ENCODE results near the gene SMYD2.

The SMYD2 gene

GRCh38 chr1:214361636-214362035 lies 80.7 kb downstream of the SMYD2 start:
- no peak for DNase-seq (ENCODE audit: low spot score)

- no peak for DNase-seq (ENCODE audit: low spot score)
Observed at GRCh38 chr1:214362188-214362882, 81.4 kb downstream of the SMYD2 start.

DNA sequence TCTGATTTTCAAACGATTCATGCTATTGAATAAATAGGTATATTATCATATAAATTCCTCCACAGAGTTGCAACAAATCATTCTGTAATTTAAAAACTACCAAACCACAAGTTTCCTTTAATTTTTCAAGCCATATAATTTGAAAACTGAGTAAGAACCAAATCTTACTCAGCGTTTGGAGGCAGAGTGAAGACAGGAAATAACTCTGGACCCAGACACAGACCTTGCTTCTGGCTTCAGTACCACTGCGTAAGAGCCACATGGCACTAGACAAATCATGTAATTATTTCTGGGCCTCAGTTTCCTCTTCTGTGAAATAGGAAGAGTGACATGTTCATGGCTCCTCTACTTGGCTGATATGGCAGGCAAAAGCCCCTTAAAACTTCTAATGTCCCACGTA lies 82.4 kb downstream of the SMYD2 start:
- DNase-seq (ENCODE audit: low spot score), result no peak

DNA sequence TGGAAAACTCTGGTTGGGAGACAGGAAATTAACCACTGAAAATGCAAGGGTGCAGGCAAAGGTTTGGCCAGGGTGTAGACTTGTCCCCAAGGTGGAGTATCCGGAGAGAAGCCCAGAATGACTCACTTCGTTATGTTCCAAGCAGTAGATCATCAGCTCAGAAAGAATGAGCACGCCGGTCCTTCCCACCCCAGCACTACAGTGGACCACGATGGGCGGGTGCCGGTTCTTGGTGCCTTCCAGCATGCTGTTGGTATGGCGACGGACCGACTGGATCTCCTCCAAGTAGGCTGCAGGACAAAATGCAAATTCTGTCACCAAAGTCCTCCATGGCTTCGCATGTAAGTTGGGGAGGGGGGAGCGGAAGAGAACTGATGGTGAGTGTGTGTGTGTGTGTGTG lies 83.4 kb downstream of the SMYD2 start:
- no peak for DNase-seq (ENCODE audit: low spot score)

GRCh38 chr1:214364786-214365295 lies 83.9 kb downstream of the SMYD2 start:
- DNase-seq (ENCODE audit: low spot score), result no peak

DNA sequence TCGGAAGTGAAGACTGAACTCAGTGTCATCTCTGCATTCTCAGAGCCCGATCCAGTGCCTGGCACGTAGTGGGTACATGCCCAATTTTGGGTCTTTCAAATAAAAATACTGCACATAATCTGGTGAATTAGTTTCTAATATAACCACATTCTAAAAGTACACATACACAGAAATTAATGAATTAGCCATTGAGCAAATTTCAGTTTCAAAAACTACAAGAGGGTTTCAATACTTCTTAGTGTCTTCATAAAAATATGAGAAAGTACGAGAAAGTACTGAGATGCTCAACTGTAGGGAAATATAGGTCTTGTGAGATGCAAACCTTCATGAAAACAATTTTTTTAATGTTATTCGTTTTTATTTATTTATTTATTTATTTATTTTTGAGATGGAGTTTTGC lies 86.9 kb downstream of the SMYD2 start:
- DNase-seq (ENCODE audit: low spot score), result no peak

DNA sequence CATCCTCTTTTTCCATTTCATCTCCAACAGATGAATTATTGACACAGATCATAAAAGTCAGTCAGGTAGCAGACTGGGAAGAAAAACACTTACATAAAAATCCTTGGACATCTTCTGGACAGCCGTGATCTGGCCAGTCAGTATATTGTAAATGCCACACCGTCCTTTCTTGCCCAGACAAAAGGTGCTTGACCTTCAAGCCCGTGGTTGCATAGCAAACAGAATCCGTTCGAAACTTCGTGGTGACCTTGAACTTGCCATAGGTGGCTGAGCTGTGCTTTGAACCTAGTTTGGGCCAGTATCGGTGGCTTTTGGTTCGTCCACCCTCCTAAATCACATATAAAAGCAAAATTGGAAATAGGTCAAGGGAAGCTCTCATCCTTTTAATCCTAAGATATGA lies 88.4 kb downstream of the SMYD2 start:
- no peak for DNase-seq (ENCODE audit: low spot score)

DNA sequence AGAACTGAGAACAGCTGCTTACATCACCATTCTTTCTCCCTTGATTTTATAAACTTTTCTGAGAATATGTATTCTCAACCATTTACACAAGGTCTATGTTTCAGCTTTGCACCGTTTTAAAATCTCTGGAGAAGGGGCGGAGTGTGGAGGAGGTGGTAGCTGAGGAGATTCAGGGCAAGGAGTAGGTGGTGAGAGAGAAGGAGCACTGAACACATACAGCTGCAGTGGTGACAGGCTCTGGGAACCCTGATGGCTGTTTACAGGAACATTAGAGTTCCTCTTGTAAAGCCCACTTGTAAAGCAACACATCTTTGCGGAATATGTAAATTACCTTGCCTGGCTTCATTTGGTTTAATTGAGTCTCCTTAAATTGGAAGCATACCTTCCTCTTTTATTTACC lies 89.7 kb downstream of the SMYD2 start:
- no peak for DNase-seq (ENCODE audit: low spot score)

- DNase-seq (ENCODE audit: low spot score), result no peak
Observed at GRCh38 chr1:214372092-214372491, 91.1 kb downstream of the SMYD2 start.

GRCh38 chr1:214377485-214377884 lies 96.5 kb downstream of the SMYD2 start:
- no peak for DNase-seq (ENCODE audit: low spot score)

DNA sequence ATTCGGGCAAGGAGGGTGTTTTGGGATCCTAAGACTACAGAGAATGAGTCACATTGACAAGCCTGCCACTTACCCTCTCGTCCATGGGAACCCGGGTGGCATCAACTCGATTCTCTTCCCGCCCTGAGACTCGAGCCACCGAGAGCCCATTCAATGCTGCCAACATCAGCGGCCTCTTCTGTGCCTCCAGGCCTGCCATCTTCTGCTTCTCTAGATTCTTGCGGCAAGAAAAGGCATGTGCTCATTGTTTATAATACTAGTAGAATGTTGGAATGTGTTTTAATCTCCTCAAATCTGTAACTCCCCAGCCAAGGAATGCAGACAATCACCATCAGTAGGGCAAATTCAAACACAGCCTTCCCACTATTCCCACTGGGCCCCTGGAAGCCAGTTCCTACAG lies 96.9 kb downstream of the SMYD2 start:
- no peak for DNase-seq (ENCODE audit: low spot score)

GRCh38 chr1:214378492-214378891 lies 97.5 kb downstream of the SMYD2 start:
- no peak for DNase-seq (ENCODE audit: low spot score)

- no peak for DNase-seq (ENCODE audit: low spot score)
Observed at GRCh38 chr1:214379236-214379970, 98.4 kb downstream of the SMYD2 start.

DNA sequence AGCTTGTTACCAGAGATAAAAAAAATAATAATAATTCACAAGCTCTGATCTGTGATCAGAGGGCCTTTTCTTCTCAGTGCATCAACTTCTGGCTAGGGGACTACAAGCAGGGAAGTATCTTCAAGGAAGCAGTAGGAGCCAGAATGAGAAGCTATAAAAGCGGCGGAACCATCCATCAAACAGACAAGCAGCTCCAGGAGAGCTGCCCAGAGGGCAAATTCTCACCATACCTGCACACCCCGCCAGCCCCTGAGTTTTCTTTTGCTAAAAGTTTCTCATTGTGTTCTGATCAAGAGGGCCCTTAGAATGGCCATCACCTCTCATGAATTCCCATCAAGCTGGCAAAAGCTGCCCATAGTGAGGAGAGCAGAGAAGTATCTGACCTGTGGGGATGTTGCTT lies 99.4 kb downstream of the SMYD2 start:
- no peak for DNase-seq (ENCODE audit: low spot score)

GRCh38 chr1:214380986-214381695 lies 100.2 kb downstream of the SMYD2 start:
- no peak for DNase-seq (ENCODE audit: low spot score)

DNA sequence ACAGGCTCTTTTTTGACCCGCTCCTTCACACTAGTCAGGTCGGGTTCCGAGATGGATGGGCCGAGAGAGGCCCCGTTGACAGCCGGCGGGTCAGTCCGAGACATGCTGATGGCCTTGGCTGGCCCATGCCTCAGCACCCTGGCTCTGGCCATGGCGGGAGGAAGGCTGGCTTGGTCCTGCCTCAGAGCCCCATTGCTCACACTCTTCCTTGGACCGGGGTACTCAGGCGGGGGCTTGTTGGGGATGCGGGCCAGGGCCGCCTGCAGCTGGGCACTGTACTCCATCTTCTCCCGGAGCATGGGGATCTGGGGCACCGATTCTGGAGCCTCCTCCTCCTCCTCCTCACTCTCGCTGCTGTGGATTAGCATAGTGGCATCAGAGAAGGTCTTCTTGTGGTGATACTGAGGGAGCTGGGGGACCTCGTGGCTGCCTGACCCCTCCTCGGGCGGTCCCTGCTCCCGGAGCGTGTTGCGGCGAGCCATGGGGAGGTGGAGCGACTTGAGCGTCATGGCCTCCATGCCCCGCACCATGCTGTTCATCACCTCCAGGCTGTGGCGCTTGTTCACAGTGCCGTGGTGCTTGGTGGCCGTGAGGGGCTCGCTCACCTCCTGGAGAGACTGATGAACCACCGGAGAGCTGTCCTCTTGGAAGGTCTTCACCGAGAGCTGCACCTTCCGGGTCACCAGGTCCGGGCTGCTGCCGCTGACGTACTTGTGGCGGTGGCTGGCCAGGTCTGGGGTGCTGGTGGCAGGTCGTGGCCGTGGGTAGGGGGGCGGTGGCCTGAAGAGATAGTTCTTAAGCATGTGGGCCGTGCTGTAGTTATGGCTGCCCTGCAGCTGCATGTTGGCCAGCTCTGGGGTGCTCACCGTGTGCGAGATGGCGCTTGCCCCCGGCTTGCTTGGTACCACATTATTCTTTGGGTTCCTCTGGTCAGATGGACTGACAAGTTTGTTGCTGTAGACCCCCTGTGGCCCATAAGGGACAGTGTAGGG lies 102.7 kb downstream of the SMYD2 start:
- no peak for DNase-seq (ENCODE audit: low spot score)

GRCh38 chr1:214384373-214385079 lies 103.6 kb downstream of the SMYD2 start:
- DNase-seq (ENCODE audit: low spot score), result no peak

DNA sequence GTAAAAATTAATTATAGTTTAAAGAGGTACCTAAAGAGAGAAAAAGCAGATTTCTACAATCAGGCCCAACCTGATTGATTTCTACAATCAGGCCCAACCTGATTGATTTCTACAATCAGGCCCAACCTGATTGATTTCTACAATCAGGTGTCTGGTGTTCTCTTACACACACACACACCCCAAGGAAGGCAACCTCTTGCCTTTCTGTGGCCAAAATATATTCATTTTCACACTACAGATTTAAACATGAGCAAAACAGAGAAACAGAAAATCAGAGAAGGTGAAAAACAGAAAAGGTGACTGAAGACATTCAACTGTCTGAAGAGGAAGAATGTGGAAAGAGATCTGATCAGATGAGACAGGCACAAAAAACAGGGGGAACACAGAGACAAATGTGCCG lies 104.5 kb downstream of the SMYD2 start:
- DNase-seq (ENCODE audit: low spot score), result no peak

DNA sequence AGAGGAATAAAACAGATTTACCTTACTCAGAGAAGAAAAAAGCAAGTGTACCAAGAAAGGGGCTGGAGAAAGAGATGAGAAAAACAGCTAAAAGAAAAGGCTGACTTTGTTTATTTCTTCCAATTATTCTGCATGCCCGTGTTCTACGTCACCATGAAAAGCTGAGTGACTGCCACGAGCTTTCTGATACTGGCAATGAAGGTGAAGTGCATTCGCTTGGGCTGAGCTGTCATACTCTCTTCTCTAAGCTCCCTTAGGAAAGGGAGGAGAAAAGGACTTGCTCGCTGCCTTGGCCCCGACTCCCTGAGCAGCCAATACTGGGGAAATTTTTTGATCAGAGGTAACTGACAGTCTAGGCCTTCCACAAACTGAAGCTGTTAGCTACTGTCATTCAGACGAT lies 105.4 kb downstream of the SMYD2 start:
- DNase-seq (ENCODE audit: low spot score), result no peak
